K562 (cell line): Measurements from ENCODE around the gene RGS9. TPM values are rescaled to one million over a fixed set of nuclear protein-coding genes. Genes with fewer than 3 reads are reported as not detected.

Experiments used
- ATAC-seq: fragments of 200-7000 bp; cut with Tn5 transposase; 3 replicates; pipeline ENCODE4 v1.9.1; 2020; ENCODE audit warnings: moderate library complexity
- BruUV-seq: library from RNA; stranded (reverse); fragments of 400-500 nt; replicated peaks from 2 replicates; lab custom pipeline; 2021; lab: Mats Ljungman, UMichigan
- CTCF ChIA-PET: fragments of 300-600 bp; formaldehyde crosslinking; extraction: SDS; loops from one replicate; lab custom pipeline; 2021; ENCODE audit warnings: low intra/inter-chr PET ratio; lab: Yijun Ruan, JAX
- POLR2A ChIA-PET: fragments of 300-600, 350-650 bp; sonication (Branson Sonifier 250); formaldehyde crosslinking; extraction: SDS; loops from one replicate; lab custom pipeline; 2021; ENCODE audit warnings: antibody characterized with exemption, inconsistent platforms; lab: Yijun Ruan, JAX
- DNase-seq, 4 experiments: peaks; one replicate each; pipeline versions ENCODE4 v3.0.0 to v3.0.0-alpha.2; 2011 to 2018; ENCODE audit warnings: low spot score in 3 of 4, mixed read lengths in 3 of 4; ENCODE audit errors: extremely low read depth in 1 of 4
- FAIRE-seq: peaks from 2 replicates; lab custom pipeline; 2011; peaks lifted over from hg19 to GRCh38; lab: Jason Lieb, UNC
- H2AFZ ChIP-seq: 2 replicates; pipeline ENCODE4 v1.6.0; 2011; ENCODE audit warnings: low read depth, low read length, control low read depth, inconsistent platforms
- H3K27ac ChIP-seq: fragments of 200-600 bp; 3 replicates; pipeline ENCODE4 v1.8.0; 2011; ENCODE audit warnings: low read depth, mild to moderate bottlenecking, control low read depth, inconsistent platforms, low read length, moderate library complexity, mixed read lengths; ENCODE audit errors: extremely low read depth
- H3K27me3 ChIP-seq, 2 experiments: fragments of 300-600 bp in 1 of 2; 2 replicates in 1 of 2; 3 replicates in 1 of 2; pipeline versions ENCODE4 v1.6.0 to v1.8.0; 2011; ENCODE audit warnings: inconsistent platforms in 2 of 2, low read length in 2 of 2, mild to moderate bottlenecking in 1 of 2, mixed read lengths in 1 of 2, moderate library complexity in 1 of 2; ENCODE audit not compliant: control insufficient read depth in 2 of 2, insufficient read depth in 2 of 2
- H3K36me3 ChIP-seq: fragments of 300-600 bp; 3 replicates; pipeline ENCODE4 v1.8.0; 2011; ENCODE audit warnings: mild to moderate bottlenecking, low read length, inconsistent platforms; ENCODE audit not compliant: control insufficient read depth, insufficient read depth
- H3K4me1 ChIP-seq, 2 experiments: fragments of 200-600 bp in 1 of 2; replicated peaks in 1 of 2; 2 replicates in 1 of 2; 3 replicates in 1 of 2; pipeline versions ENCODE4 v1.5.1 to v1.8.0; 2011; ENCODE audit warnings: inconsistent platforms in 2 of 2, low read length in 2 of 2, mild to moderate bottlenecking in 1 of 2, mixed read lengths in 1 of 2, moderate library complexity in 1 of 2; ENCODE audit not compliant: control insufficient read depth in 2 of 2, insufficient read depth in 2 of 2
- H3K4me2 ChIP-seq: 2 replicates; pipeline ENCODE4 v1.6.1; 2011; ENCODE audit warnings: low read length, control low read depth, inconsistent platforms, mixed read lengths; ENCODE audit not compliant: insufficient read depth
- H3K4me3 ChIP-seq: fragments of 200-600 bp; sonication (generic), shearing (Covaris generic); 2 replicates; pipeline ENCODE4 v1.5.1; 2016; ENCODE audit warnings: control low read depth, inconsistent platforms
- H3K79me2 ChIP-seq: fragments of 200-600 bp; 3 replicates; pipeline ENCODE4 v1.8.0; 2011; ENCODE audit warnings: low read length, inconsistent platforms; ENCODE audit not compliant: control insufficient read depth, insufficient read depth
- H3K9ac ChIP-seq, 2 experiments: 2 replicates each; pipeline versions ENCODE4 v1.6.0 to v1.6.1; 2011; ENCODE audit warnings: low read depth in 2 of 2, low read length in 2 of 2, control low read depth in 1 of 2, inconsistent platforms in 1 of 2, mild to moderate bottlenecking in 1 of 2, mixed read lengths in 1 of 2; ENCODE audit not compliant: insufficient read depth in 1 of 2
- H3K9me1 ChIP-seq: one replicate; pipeline ENCODE4 v1.6.0; 2011; ENCODE audit warnings: inconsistent platforms, mild to moderate bottlenecking, low read length, moderate library complexity; ENCODE audit not compliant: control insufficient read depth, insufficient read depth
- H3K9me3 ChIP-seq: replicated peaks from 2 replicates; pipeline ENCODE4 v1.5.1; 2011; ENCODE audit warnings: low read depth, low read length, inconsistent platforms; ENCODE audit not compliant: control insufficient read depth, insufficient read depth
- H4K20me1 ChIP-seq: replicated peaks from 2 replicates; pipeline ENCODE4 v1.6.1; 2011; ENCODE audit warnings: low read length, inconsistent platforms, mixed read lengths; ENCODE audit not compliant: control insufficient read depth, insufficient read depth
- BHLHE40 ChIP-seq: IDR thresholded peaks from 2 replicates; pipeline ENCODE4 v1.6.1; 2011; ENCODE audit warnings: low read length, improper control_type of control experiment
- CREM ChIP-seq: IDR thresholded peaks from 2 replicates; pipeline ENCODE4 v1.6.1; 2014; ENCODE audit warnings: antibody characterized with exemption, low read depth
- HNRNPL ChIP-seq: fragments of 200-400 bp; formaldehyde crosslinking; IDR thresholded peaks from 2 replicates; pipeline ENCODE4 v1.6.1; 2017; ENCODE audit warnings: low read depth, mild to moderate bottlenecking, low read length
- IRF2 ChIP-seq: sonication (generic); formaldehyde crosslinking; IDR thresholded peaks from 2 replicates; pipeline ENCODE4 v1.8.1; 2022; ENCODE audit warnings: mild to moderate bottlenecking, missing genetic modification reagents
- NR2F6 ChIP-seq: fragments of 450-650 bp; formaldehyde crosslinking; IDR thresholded peaks from 2 replicates; pipeline ENCODE4 v1.4.0; 2020; ENCODE audit warnings: mild to moderate bottlenecking
- NUFIP1 ChIP-seq: fragments of 450-650 bp; IDR thresholded peaks from 2 replicates; pipeline ENCODE4 v1.6.1; 2018; ENCODE audit not compliant: partially characterized antibody
- RBFOX2 ChIP-seq: fragments of 200-400 bp; formaldehyde crosslinking; IDR thresholded peaks from 2 replicates; pipeline ENCODE4 v1.6.1; 2017; ENCODE audit warnings: low read depth, mild to moderate bottlenecking, low read length, moderate library complexity
- RBM34 ChIP-seq: fragments of 200-400 bp; formaldehyde crosslinking; IDR thresholded peaks from 2 replicates; pipeline ENCODE4 v1.6.1; 2018; ENCODE audit warnings: low read length, borderline replicate concordance; ENCODE audit not compliant: insufficient read depth
- SMC3 ChIP-seq: conservative IDR thresholded peaks from 2 replicates; pipeline ENCODE4 v1.6.1; 2011; ENCODE audit warnings: low read depth, low read length, improper control_type of control experiment; ENCODE audit not compliant: insufficient read depth
- SUPT5H ChIP-seq: fragments of 450-650 bp; IDR thresholded peaks from 2 replicates; pipeline ENCODE4 v1.6.1; 2016
- TRIM28 ChIP-seq: fragments of 450-650 bp; IDR thresholded peaks from 2 replicates; pipeline ENCODE4 v1.6.1; 2017
- XRCC5 ChIP-seq: fragments of 200-400 bp; formaldehyde crosslinking; IDR thresholded peaks from 2 replicates; pipeline ENCODE4 v1.6.1; 2017; ENCODE audit warnings: low read depth, mild to moderate bottlenecking, low read length
- WGBS: fragments of 100-300 bp; shearing (Covaris generic); methylation state at CpG from one replicate; pipeline ENCODE4 v1.1.6; 2016; ENCODE audit warnings: low coverage, mixed read lengths; ENCODE audit not compliant: insufficient coverage; ENCODE audit errors: missing lambda C conversion rate; 5-methylcytosine and 5-hydroxymethylcytosine counted together
- in situ Hi-C: fragments of 300-500 bp; cut with MboI; formaldehyde crosslinking; loops from 4 replicates; pipeline ENCODE4 v1.15.0; 2018; ENCODE audit warnings: inconsistent platforms, mixed read lengths
- intact Hi-C: fragments of 100-400 bp; cut with micrococcal nuclease; formaldehyde crosslinking; loops from 2 replicates; pipeline ENCODE4 v1.14.2; 2022
- polyA plus RNA-seq, 8 experiments: library from polyadenylated mRNA; depleted of rRNA in 4 of 8; stranded (reverse) in 5 of 8; unstranded in 3 of 8; fragments of >200 nt; fragmentation: Nextera tagmentation in 2 of 8; fragmentation: Illumina TruSeq in 1 of 8; extraction: Ambion mirVana in 2 of 8; extraction: Trizol in 1 of 8; gene quantifications; 2 replicates each; pipeline versions ENCODE4 v1.2.1 to v1.2.3, GENCODE V29; 2011 to 2014; ENCODE audit warnings: inconsistent platforms in 1 of 8, missing spikeins in 1 of 8
- total RNA-seq, 7 experiments: library from RNA; depleted of rRNA in 6 of 7; stranded (reverse); fragments of >200 nt in 6 of 7; fragmentation: Illumina TruSeq in 2 of 7; extraction: Trizol in 2 of 7; gene quantifications; 2 replicates each; pipeline versions ENCODE4 v1.2.1 to v1.2.3, GENCODE V29; 2011 to 2021; ENCODE audit warnings: low replicate concordance in 1 of 7
- TF ChIP-seq, protein P1 (sequence below): fragments of 450-650 bp; IDR thresholded peaks from 2 replicates; pipeline ENCODE4 v1.6.1; 2017; ENCODE audit warnings: antibody characterized with exemption
- TF ChIP-seq, protein P2 (sequence below): fragments of 250-450 bp; sonication (Bioruptor Pico); IDR thresholded peaks from 2 replicates; pipeline ENCODE4 v1.8.0; 2022; ENCODE audit warnings: inconsistent platforms

The RGS9 gene
- total and polyA plus RNA-seq, 9 of the 15 experiments (the other 6 are each of a cell fraction or from before 2014, with no cell fraction given): 0.18 to 1.4 (median 0.55) TPM

DNA sequence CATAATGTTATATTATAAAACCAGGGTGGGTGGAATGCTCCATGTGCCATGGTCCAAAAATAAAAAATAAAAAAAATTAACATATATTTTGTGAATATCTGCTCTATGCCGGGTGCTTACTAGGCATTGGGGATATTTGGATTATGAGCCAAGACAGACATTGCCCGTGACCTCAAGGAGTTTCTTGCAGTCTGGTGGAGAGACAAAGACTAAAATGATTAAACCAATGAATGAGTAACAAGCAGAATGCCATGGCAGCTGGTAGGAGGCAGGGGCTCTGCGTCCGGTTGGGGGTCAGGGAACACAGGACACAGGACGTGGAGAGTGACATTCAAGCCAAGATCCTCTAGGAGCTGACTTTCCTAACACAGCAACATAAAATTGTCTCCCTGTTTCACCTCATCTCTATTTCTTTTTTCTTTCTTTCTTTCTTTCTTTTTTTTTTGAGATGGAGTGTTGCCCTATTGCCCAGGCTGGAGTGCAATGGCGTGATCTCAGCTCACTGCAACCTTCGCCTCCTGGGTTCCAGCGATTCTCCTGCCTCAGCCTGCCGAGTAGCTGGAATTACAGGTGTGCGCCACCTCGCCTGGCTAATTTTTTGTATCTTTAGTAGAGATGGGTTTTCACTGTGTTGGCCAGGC, 35.4 kb downstream of the RGS9 start (continued):
- TF ChIP-seq, protein P1, sequence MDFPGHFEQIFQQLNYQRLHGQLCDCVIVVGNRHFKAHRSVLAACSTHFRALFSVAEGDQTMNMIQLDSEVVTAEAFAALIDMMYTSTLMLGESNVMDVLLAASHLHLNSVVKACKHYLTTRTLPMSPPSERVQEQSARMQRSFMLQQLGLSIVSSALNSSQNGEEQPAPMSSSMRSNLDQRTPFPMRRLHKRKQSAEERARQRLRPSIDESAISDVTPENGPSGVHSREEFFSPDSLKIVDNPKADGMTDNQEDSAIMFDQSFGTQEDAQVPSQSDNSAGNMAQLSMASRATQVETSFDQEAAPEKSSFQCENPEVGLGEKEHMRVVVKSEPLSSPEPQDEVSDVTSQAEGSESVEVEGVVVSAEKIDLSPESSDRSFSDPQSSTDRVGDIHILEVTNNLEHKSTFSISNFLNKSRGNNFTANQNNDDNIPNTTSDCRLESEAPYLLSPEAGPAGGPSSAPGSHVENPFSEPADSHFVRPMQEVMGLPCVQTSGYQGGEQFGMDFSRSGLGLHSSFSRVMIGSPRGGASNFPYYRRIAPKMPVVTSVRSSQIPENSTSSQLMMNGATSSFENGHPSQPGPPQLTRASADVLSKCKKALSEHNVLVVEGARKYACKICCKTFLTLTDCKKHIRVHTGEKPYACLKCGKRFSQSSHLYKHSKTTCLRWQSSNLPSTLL: 0 out of 2 replicates have a peak, but pooled peaks have one; percentile 15

DNA sequence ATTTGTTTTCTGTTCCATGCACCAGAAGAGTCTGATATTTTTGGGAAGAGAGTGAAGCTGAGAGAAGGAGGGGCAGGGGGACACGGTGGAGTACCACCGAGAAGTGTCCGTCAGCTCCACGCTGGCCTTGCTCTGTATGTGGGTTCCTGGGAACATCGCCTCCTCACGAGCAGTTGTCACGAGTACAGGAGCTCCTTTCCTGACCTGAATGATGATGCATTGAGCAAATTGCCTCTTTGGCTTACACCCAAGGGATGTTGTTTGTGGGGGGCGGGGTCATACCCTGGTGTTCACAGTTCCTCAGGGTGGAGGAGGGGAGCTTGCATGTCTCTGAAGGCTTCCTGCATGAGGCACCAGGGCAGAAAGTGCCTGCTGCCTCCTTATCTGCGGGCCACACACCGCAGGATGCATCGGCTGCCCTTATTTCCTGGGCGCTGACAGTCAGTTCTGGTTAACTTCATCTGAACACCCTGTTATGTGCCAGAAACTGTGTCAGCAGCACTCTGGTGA, 36.2 kb downstream of the RGS9 start:
- Histone ChIP-seq H3K4me1 (peaks cover 23 to 43% of the 10 kb centered on the region in 2 experiments), H3K79me2 (no peaks in the 10 kb centered on the region), H2AFZ (peak overlapping the region; percentile 85), H3K36me3 (no peaks in the 10 kb centered on the region), H3K9me3 (no peaks in the 10 kb centered on the region), H4K20me1 (no peaks in the 10 kb centered on the region), H3K9ac (peak overlapping the region; percentile 47 to 76; a peak in 3 of 4 replicates), H3K4me2 (peak overlapping the region; percentile 66), H3K27me3 (no peaks in the 10 kb centered on the region; a peak in 1 of 5 replicates), H3K27ac (peak overlapping the region; percentile 68), H3K4me3 (no peak overlapping the region), H3K9me1 (no peaks in the 10 kb centered on the region)
- FAIRE-seq: peak; percentile 98
- in situ Hi-C loops (no loop called here), intact Hi-C loops (loop anchor here (5.0 kb wide), 1 partner anchor 36 kb away; the partner anchor contains the start of gene RGS9)
- 2% methylated on average over 11 of the region's 12 CpGs for WGBS
- ATAC-seq: peak; percentile 94
- POLR2A ChIA-PET: interaction anchor here (0.6 to 1.1 kb wide), 5 partner anchors 9 to 254 kb away, joined by 3 to 4 read pairs (median 3); partner anchors contain the start of gene LRRC37A3
- DNase-seq: peak; percentile 88 to 96 (median 90)
- CTCF ChIA-PET: no interaction called here
- no TSS peak for BruUV-seq
- TF ChIP-seq NR2F6 (CRISPR knock-in tag) (no peak), SUPT5H (peak; percentile 43), IRF2 (CRISPR knock-in tag) (no peak), RBFOX2 (peak; percentile 50), XRCC5 (peak; percentile 23; the same call in 1 of the 2 replicates), CREM (peak; percentile 75), BHLHE40 (peak; percentile 96), TRIM28 (0 out of 2 replicates have a peak, but pooled peaks have one; percentile 55), HNRNPL (0 out of 2 replicates have a peak, but pooled peaks have one; percentile 30), NUFIP1 (no peak), SMC3 (0 out of 2 replicates have a peak, but pooled peaks have one; percentile 5), RBM34 (no peak)
- TF ChIP-seq, protein P2, sequence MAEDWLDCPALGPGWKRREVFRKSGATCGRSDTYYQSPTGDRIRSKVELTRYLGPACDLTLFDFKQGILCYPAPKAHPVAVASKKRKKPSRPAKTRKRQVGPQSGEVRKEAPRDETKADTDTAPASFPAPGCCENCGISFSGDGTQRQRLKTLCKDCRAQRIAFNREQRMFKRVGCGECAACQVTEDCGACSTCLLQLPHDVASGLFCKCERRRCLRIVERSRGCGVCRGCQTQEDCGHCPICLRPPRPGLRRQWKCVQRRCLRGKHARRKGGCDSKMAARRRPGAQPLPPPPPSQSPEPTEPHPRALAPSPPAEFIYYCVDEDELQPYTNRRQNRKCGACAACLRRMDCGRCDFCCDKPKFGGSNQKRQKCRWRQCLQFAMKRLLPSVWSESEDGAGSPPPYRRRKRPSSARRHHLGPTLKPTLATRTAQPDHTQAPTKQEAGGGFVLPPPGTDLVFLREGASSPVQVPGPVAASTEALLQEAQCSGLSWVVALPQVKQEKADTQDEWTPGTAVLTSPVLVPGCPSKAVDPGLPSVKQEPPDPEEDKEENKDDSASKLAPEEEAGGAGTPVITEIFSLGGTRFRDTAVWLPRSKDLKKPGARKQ: no peak
